Subcutaneous adipose tissue (tissue), 4 donors: Measurements from ENCODE around the gene TBX15. TPM values are rescaled to one million over a fixed set of nuclear protein-coding genes. Genes with fewer than 3 reads are reported as not detected.

Experiments
- CTCF ChIP-seq: fragments of 450-650 bp; IDR thresholded peaks from one replicate; pipeline ENCODE4 v1.5.1; 2016; ENCODE audit warnings: low read depth, mild to moderate bottlenecking, control low read depth, antibody characterized with exemption, moderate library complexity
- total RNA-seq, 4 donors: library from RNA; depleted of rRNA; stranded (reverse); fragments of >200 nt; gene quantifications; one replicate each; pipeline ENCODE4 v1.1.0, GENCODE V29; 2016

TBX15 gene
- total RNA-seq, 4 donors from 2014 or later: 68.9 to 102 (median 77.0) TPM

GRCh38 chr1:118989006-118989815 lies 1.1 kb upstream of the TBX15 start:
- no peak for TF ChIP-seq CTCF

- no peak for TF ChIP-seq CTCF
These were observed 516 bp downstream of the TBX15 start for GRCh38 chr1:118987468-118988185.

GRCh38 chr1:118986555-118987467 lies 1.3 kb downstream of the TBX15 start:
- TF ChIP-seq CTCF: no peak

- TF ChIP-seq CTCF: no peak
These were observed 2.2 kb downstream of the TBX15 start for GRCh38 chr1:118985640-118986554.

- TF ChIP-seq CTCF: no peak
These were observed 3.2 kb downstream of the TBX15 start for GRCh38 chr1:118984722-118985639.
